Stimulated activated naive B cell treated with anti-CD40 and anti-IgM and Interleukin-4, amounts not matched to agents 10 μg/mL and 1 μg/mL and 100 μg/mL, for 72 hours (primary cell): Measurements from ENCODE around the gene GPR176.

Experiments used
- ATAC-seq, 2 donors: fragments of 150-1000 bp; cut with Tn5 transposase; replicated peaks; 2 replicates each; pipeline ENCODE4 v1.10.0; 2021; ENCODE audit warnings: moderate library complexity in 1 of 2
- DNase-seq: peaks from one replicate; pipeline ENCODE4 v3.0.0; 2021
- H3K27ac Mint-ChIP-seq: one replicate; pipeline ENCODE4 v1.8.0; 2022; ENCODE audit warnings: mild to moderate bottlenecking, mixed read lengths
- H3K27me3 Mint-ChIP-seq, 2 donors: one replicate each; pipeline ENCODE4 v1.8.0; 2022; ENCODE audit warnings: mixed read lengths in 2 of 2
- H3K36me3 Mint-ChIP-seq, 2 donors: one replicate each; pipeline ENCODE4 v1.8.0; 2022; ENCODE audit warnings: mixed read lengths in 2 of 2, mild to moderate bottlenecking in 1 of 2
- H3K4me1 Mint-ChIP-seq, 2 donors: one replicate each; pipeline ENCODE4 v1.8.0; 2022; ENCODE audit warnings: mixed read lengths in 2 of 2, mild to moderate bottlenecking in 1 of 2
- H3K4me3 Mint-ChIP-seq, 2 donors: one replicate each; pipeline ENCODE4 v1.8.0; 2022; ENCODE audit warnings: mild to moderate bottlenecking in 2 of 2, mixed read lengths in 2 of 2, moderate library complexity in 1 of 2
- H3K9me3 Mint-ChIP-seq, 2 donors: one replicate each; pipeline ENCODE4 v1.8.0; 2022; ENCODE audit warnings: mixed read lengths in 2 of 2, mild to moderate bottlenecking in 1 of 2

Gene GPR176

DNA sequence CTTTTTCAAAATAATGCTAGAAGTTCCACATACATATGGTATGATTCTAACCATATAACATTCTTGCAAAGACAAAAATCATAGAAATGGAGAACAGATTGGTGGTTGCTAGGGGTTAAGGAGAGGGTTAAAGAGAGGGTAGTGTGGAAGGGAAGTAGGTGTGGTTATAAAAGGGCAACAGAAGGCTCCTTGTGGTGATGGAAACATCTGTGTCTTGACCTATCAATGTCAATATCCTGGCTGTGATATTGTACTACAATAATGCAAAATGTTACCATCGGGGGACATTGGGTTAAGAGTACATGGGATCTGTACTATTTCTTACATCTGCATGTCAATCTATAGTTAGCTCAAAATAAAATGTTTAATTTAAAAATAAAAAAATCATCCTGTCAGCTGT, 69.6 kb downstream of the GPR176 start:
- Mint-ChIP-seq H3K27ac (no peak overlapping the region), H3K27me3 (no peaks in the 10 kb centered on the region), H3K9me3 (no peaks in the 10 kb centered on the region), H3K4me1 (peaks cover 0 to 6% of the 10 kb centered on the region in 2 donors), H3K36me3 (peaks cover 0 to under 1% of the 10 kb centered on the region in 2 donors), H3K4me3 (no peak overlapping the region)
- ATAC-seq (peak in 1 of 2 donors; percentile 49), DNase-seq (no peak)

DNA sequence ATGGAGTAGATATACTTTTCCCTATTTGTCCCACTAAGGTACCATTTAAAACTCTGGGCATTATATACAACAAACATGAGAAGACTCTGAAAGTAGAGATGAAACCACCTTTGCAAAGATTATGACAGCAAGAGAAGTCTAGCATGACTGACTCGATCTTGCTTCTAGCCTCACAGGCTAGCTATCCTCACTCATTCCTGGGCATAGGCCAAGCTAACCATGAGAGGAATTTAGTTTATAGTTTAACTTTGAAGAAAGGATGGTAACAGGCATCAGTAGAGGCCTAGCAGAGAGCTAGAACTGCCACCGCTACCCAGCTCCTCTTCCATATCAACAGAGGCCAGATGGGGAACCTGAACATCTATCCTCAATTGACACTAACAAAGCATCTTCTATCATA, 74.0 kb downstream of the GPR176 start:
- DNase-seq (no peak), ATAC-seq (no peak)
- peaks cover 0 to 9% of the 10 kb centered on the region in 2 donors for H3K4me1 Mint-ChIP-seq
- no peaks in the 10 kb centered on the region for H3K9me3 Mint-ChIP-seq
- peaks cover 0 to 1% of the 10 kb centered on the region in 2 donors for H3K36me3 Mint-ChIP-seq
- H3K4me3 Mint-ChIP-seq: no peak overlapping the region
- no peaks in the 10 kb centered on the region for H3K27me3 Mint-ChIP-seq
- H3K27ac Mint-ChIP-seq: no peak overlapping the region

GRCh38 chr15:39845582-39845981, 74.5 kb downstream of the GPR176 start:
- Mint-ChIP-seq H3K27ac (no peak overlapping the region), H3K9me3 (no peaks in the 10 kb centered on the region), H3K27me3 (no peaks in the 10 kb centered on the region), H3K36me3 (peaks cover 0 to 1% of the 10 kb centered on the region in 2 donors), H3K4me3 (no peak overlapping the region), H3K4me1 (peaks cover 0 to 9% of the 10 kb centered on the region in 2 donors)
- ATAC-seq (no peak), DNase-seq (no peak)

GRCh38 chr15:39843565-39843964, 76.5 kb downstream of the GPR176 start:
- peaks cover 0 to 1% of the 10 kb centered on the region in 2 donors for H3K36me3 Mint-ChIP-seq
- no peaks in the 10 kb centered on the region for H3K27me3 Mint-ChIP-seq
- H3K4me3 Mint-ChIP-seq: no peak overlapping the region
- H3K9me3 Mint-ChIP-seq: no peaks in the 10 kb centered on the region
- ATAC-seq: no peak
- no peak for DNase-seq
- no peak overlapping the region for H3K27ac Mint-ChIP-seq
- H3K4me1 Mint-ChIP-seq: peaks cover 0 to 9% of the 10 kb centered on the region in 2 donors

DNA sequence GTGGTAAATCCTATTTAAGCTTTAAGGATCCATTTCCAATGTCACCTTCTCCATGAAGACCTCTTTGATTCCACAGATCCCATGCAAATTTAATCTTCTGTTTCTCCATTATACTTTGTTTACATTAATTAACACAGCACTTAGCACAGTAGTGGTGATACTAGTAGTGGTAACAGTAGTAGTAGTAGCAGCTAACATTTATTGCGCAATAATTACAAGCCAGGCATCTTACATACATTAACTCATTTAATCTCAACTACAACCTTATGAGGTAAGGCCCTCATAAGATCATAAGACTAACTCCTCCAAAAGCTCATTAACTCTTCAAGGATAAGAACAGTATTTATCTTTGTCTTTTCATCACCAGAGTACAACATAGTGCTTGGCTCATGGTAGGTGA, 82.6 kb downstream of the GPR176 start:
- Mint-ChIP-seq H3K4me3 (no peak overlapping the region), H3K27me3 (no peaks in the 10 kb centered on the region), H3K27ac (no peak overlapping the region), H3K9me3 (no peaks in the 10 kb centered on the region), H3K4me1 (no peaks in the 10 kb centered on the region), H3K36me3 (no peaks in the 10 kb centered on the region)
- DNase-seq (no peak), ATAC-seq (no peak)

- ATAC-seq: no peak
- Mint-ChIP-seq H3K36me3 (no peaks in the 10 kb centered on the region), H3K27ac (no peak overlapping the region), H3K9me3 (no peaks in the 10 kb centered on the region), H3K27me3 (no peaks in the 10 kb centered on the region), H3K4me3 (no peak overlapping the region), H3K4me1 (no peaks in the 10 kb centered on the region)
- no peak for DNase-seq
These were observed 84.5 kb downstream of the GPR176 start for GRCh38 chr15:39835550-39835949.

GRCh38 chr15:39834256-39834655, 85.8 kb downstream of the GPR176 start:
- Mint-ChIP-seq H3K27ac (no peak overlapping the region), H3K4me1 (no peaks in the 10 kb centered on the region), H3K36me3 (no peaks in the 10 kb centered on the region), H3K4me3 (no peak overlapping the region), H3K27me3 (no peaks in the 10 kb centered on the region), H3K9me3 (no peaks in the 10 kb centered on the region)
- DNase-seq (no peak), ATAC-seq (no peak)

DNA sequence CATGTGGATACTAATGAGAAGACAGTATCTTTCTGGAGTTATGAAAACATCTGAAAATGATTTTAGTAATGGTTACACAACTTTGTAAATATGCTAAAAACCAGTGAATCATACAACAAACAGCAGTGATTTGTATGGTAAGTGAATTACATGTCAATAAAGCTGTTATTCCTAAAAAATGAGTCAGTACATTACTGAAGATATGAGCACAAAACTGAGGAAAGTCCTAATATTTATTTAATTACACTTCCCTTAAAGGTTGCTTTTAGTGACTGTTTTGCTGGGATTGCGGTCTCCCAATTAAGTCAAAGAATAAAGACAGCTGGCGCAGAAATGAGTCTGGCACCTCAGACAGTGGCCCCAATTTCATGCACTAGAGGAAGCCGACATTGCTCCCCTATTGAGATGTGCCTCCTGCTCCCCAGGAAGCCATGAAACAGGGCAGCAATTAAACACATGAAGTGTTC, 86.5 kb downstream of the GPR176 start:
- ATAC-seq (no peak), DNase-seq (no peak)
- H3K27me3 Mint-ChIP-seq: no peaks in the 10 kb centered on the region
- H3K4me3 Mint-ChIP-seq: no peak overlapping the region
- no peak overlapping the region for H3K27ac Mint-ChIP-seq
- H3K4me1 Mint-ChIP-seq: no peaks in the 10 kb centered on the region
- no peaks in the 10 kb centered on the region for H3K9me3 Mint-ChIP-seq
- no peaks in the 10 kb centered on the region for H3K36me3 Mint-ChIP-seq

DNA sequence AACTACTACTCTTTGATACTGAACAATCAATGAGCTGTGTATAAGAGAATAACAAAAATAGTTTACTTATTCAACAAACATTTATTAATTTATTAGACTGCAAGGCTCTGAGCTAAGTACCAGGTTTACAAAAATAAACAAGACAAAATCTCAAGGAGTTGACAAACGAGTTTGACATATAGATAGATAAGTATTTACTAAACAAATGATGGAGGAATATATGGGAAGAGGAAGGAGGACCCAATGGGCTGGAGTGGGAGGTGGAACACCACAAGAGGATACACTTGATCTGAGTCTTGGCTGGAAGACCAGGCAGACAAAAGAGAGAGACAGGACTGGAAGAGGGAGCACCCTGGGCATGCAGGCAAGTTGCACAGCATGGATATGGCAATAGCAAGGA, 89.9 kb downstream of the GPR176 start:
- ATAC-seq: no peak
- no peaks in the 10 kb centered on the region for H3K9me3 Mint-ChIP-seq
- no peaks in the 10 kb centered on the region for H3K27me3 Mint-ChIP-seq
- H3K36me3 Mint-ChIP-seq: no peaks in the 10 kb centered on the region
- no peak overlapping the region for H3K4me3 Mint-ChIP-seq
- no peak overlapping the region for H3K27ac Mint-ChIP-seq
- DNase-seq: no peak
- H3K4me1 Mint-ChIP-seq: no peaks in the 10 kb centered on the region

DNA sequence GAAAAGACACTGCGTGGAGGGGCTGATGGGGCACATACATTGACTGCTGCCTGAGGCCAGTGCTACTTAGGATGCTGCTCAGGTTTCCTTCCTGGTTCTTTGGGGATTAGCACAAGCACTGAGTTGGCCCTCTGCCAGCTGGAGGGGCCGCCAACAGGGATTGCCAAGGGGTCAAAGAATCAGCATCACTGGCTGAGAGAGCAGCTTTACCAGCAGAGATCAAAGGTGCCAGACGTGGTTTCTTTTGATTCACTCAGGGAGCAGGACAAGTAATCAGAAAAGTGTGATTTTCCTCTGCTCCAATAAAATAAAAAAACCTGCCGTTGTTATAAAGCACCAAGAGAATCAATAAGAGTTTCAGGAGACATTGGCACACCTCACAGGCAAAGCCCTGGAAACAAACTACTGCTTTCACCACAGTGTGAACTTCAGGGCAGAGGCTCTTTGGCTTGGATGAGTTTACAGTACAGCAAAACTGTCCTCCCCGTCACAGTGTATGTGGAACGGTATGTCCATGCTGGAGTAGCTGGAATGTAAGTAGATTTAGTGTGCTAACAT, 91.6 kb downstream of the GPR176 start:
- Mint-ChIP-seq H3K36me3 (no peaks in the 10 kb centered on the region), H3K4me3 (no peak overlapping the region), H3K27ac (no peak overlapping the region), H3K27me3 (no peaks in the 10 kb centered on the region), H3K9me3 (peaks cover 0 to 4% of the 10 kb centered on the region in 2 donors), H3K4me1 (no peaks in the 10 kb centered on the region)
- ATAC-seq (no peak), DNase-seq (no peak)

DNA sequence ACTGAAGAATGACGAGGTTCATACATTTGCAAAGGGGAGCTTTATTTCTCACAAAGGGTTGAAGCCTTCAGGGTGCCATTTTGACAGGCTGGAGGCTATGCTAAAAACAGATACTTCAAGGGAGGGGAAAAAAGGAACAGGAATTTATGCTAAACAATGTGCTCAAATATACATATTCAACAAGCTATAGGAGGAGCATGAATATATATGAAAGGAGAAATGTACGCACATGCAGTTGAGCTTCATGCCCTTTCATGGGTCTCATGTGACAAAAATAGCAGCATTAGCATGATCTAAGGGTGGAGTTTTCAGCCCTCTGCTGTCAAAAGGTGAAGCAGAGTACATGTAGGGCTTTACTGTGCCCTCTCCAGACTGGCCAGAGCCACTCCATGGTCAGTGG, 93.1 kb downstream of the GPR176 start:
- Mint-ChIP-seq H3K27ac (no peak overlapping the region), H3K9me3 (peaks cover 0 to 5% of the 10 kb centered on the region in 2 donors), H3K4me1 (no peaks in the 10 kb centered on the region), H3K27me3 (no peaks in the 10 kb centered on the region), H3K36me3 (no peaks in the 10 kb centered on the region), H3K4me3 (no peak overlapping the region)
- ATAC-seq (no peak), DNase-seq (no peak)

DNA sequence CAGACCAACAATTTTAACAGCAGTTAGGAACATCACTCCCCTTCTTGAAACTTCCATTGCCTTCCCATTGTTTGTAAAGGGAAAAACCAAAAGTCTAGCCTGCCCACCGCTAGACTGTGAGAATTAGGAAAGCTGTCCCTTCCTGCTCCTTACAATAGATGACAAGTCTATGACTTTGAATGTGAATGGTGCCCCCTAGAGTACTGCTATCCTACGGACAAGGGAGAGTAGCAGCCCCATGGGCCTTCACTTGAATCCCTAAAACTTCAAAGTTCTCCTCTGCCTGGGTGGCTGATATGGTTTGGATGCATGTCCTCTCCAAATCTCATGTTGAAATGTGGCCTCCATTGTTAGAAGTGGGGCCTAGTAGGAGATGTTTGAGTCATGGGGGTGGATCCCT, 96.4 kb downstream of the GPR176 start:
- no peak overlapping the region for H3K27ac Mint-ChIP-seq
- H3K9me3 Mint-ChIP-seq: peaks cover 0 to 5% of the 10 kb centered on the region in 2 donors
- H3K27me3 Mint-ChIP-seq: no peaks in the 10 kb centered on the region
- H3K4me1 Mint-ChIP-seq: no peaks in the 10 kb centered on the region
- no peak overlapping the region for H3K4me3 Mint-ChIP-seq
- DNase-seq (no peak), ATAC-seq (no peak)
- no peaks in the 10 kb centered on the region for H3K36me3 Mint-ChIP-seq

DNA sequence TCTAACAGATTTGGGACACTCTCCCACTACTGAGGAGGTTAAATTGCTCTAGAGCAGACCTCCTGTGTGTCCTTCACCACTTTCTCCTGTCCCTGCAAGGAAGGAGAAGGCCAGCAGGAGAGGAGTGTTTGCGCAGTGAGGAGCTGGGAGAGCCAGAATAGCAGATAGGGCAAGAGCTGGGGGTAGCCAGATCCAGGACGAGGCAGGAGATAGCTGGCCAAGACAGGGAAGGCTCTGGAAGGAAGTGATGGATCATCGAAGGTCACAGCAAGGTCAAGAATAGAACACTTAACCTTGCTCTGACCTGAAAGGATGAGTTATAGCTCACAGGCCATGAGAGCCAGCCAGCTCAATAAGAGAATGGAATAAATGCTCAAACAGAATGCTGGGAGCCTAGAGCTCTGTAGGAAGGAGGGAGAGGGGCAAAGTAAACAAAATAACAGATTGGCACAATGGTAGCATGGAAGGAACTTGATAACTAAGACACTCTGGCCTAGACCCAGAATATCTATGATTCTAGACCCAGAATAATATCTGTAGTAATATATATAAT, 99.9 kb downstream of the GPR176 start:
- H3K36me3 Mint-ChIP-seq: no peaks in the 10 kb centered on the region
- no peaks in the 10 kb centered on the region for H3K4me1 Mint-ChIP-seq
- no peak overlapping the region for H3K4me3 Mint-ChIP-seq
- no peak overlapping the region for H3K27ac Mint-ChIP-seq
- DNase-seq (no peak), ATAC-seq (no peak)
- H3K9me3 Mint-ChIP-seq: peaks cover 0 to 5% of the 10 kb centered on the region in 2 donors
- peaks cover 0 to 3% of the 10 kb centered on the region in 2 donors for H3K27me3 Mint-ChIP-seq

DNA sequence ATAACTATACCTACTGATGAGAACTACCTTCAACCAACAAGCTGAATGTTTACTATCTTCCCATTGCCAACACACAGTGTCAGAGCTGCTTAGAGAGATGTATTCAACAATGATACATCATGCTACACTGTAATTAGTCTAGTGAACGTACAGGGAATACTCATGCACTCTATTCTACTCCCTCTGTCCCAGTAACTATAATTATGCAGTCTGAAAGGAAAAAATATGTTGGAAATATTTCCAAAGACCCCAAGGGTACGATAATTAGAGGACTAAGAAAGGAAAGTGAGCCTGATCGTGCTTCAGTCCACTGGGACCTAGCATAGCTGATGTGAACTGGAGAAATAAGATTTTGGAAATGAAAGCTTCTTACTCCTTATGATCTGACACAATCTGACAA, 100.5 kb downstream of the GPR176 start:
- peaks cover 0 to 5% of the 10 kb centered on the region in 2 donors for H3K9me3 Mint-ChIP-seq
- H3K4me3 Mint-ChIP-seq: no peak overlapping the region
- H3K27ac Mint-ChIP-seq: no peak overlapping the region
- H3K36me3 Mint-ChIP-seq: no peaks in the 10 kb centered on the region
- H3K27me3 Mint-ChIP-seq: peaks cover 0 to 3% of the 10 kb centered on the region in 2 donors
- H3K4me1 Mint-ChIP-seq: no peaks in the 10 kb centered on the region
- ATAC-seq: no peak
- no peak for DNase-seq

DNA sequence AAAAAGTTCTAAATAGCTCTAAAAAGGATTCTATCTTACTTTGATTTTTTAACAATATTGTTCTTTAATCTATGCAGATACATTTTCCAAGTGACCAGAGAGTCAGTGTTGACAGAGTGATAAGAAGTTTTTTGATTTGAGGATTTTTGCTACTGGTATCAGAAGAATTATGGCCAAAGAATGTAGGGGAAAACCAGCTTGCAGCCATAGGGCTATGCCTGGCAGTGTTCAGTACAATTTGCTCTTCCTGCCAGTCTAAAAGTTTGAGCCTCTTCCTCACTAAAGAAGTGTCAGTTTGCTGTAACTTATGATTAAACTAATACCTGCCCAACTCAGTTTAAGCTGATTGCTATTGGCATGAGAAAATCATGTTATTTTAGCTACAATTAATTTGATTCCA, 102.2 kb downstream of the GPR176 start:
- H3K27me3 Mint-ChIP-seq: peaks cover 0 to 3% of the 10 kb centered on the region in 2 donors
- no peaks in the 10 kb centered on the region for H3K9me3 Mint-ChIP-seq
- ATAC-seq: no peak
- H3K36me3 Mint-ChIP-seq: no peaks in the 10 kb centered on the region
- DNase-seq: no peak
- H3K4me1 Mint-ChIP-seq: no peaks in the 10 kb centered on the region
- no peak overlapping the region for H3K27ac Mint-ChIP-seq
- no peak overlapping the region for H3K4me3 Mint-ChIP-seq
